Type B pancreatic cell (in vitro differentiated cells): ENCODE data around the gene RUNX1. TPM values are rescaled to one million over a fixed set of nuclear protein-coding genes. Genes with fewer than 3 reads are reported as not detected.

Source experiments
- DNase-seq: peaks from one replicate; pipeline ENCODE4 v3.0.0; 2021; ENCODE audit warnings: mixed read lengths; ENCODE audit not compliant: unreplicated experiment; ENCODE audit errors: extremely low spot score
- H3K27ac Mint-ChIP-seq: 2 replicates; pipeline ENCODE4 v1.8.0; 2021; ENCODE audit warnings: mild to moderate bottlenecking, mixed read lengths
- H3K27me3 Mint-ChIP-seq: 2 replicates; pipeline ENCODE4 v1.8.0; 2021; ENCODE audit warnings: mixed read lengths
- H3K36me3 Mint-ChIP-seq: 2 replicates; pipeline ENCODE4 v1.8.0; 2021; ENCODE audit warnings: mixed read lengths
- H3K4me1 Mint-ChIP-seq: one replicate; pipeline ENCODE4 v1.8.0; 2021; ENCODE audit warnings: mixed read lengths; ENCODE audit not compliant: unreplicated experiment
- H3K4me3 Mint-ChIP-seq: 2 replicates; pipeline ENCODE4 v1.8.0; 2021; ENCODE audit warnings: mild to moderate bottlenecking, mixed read lengths
- H3K9me3 Mint-ChIP-seq: 2 replicates; pipeline ENCODE4 v1.8.0; 2021; ENCODE audit warnings: mixed read lengths
- CTCF ChIP-seq: fragments of 200-600 bp; sonication (generic); conservative IDR thresholded peaks from 2 replicates; pipeline ENCODE4 v1.5.0; 2021; ENCODE audit warnings: antibody characterized with exemption, mild to moderate bottlenecking
- total RNA-seq: library from RNA; stranded (reverse); gene quantifications from 2 replicates; pipeline ENCODE4 v1.2.1, GENCODE V29; 2021; ENCODE audit warnings: low replicate concordance

Gene RUNX1
- total RNA-seq, 1 donor from 2014 or later, result 11.9 TPM

DNA sequence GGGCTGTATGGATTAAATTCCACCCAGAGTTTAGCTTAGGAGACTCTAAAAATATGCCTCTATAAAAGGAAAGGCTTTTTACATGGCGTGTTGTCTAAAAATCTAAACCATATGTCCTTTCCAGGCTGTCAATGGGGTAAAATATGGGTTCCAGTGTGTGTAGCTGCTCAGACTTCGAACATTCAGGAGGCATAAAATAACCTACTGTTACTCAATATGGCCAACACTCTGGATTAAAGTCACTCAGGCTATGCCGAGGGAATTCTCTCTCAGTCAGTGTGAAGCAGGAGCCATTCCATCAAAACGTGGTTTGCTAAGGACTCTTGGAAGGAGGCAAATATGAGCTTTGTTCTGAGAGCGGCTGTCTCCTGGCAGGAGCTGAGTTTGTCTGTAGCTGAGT is 135.3 kb downstream of the RUNX1 start:
- no peaks in the 10 kb centered on the region for H3K36me3 Mint-ChIP-seq
- H3K27me3 Mint-ChIP-seq, result peaks cover 20% of the 10 kb centered on the region
- H3K9me3 Mint-ChIP-seq, result no peaks in the 10 kb centered on the region
- H3K27ac Mint-ChIP-seq, result no peak overlapping the region
- H3K4me1 Mint-ChIP-seq, result peaks cover 20% of the 10 kb centered on the region
- DNase-seq, result no peak
- H3K4me3 Mint-ChIP-seq, result no peak overlapping the region
- TF ChIP-seq CTCF, result no peak

DNA sequence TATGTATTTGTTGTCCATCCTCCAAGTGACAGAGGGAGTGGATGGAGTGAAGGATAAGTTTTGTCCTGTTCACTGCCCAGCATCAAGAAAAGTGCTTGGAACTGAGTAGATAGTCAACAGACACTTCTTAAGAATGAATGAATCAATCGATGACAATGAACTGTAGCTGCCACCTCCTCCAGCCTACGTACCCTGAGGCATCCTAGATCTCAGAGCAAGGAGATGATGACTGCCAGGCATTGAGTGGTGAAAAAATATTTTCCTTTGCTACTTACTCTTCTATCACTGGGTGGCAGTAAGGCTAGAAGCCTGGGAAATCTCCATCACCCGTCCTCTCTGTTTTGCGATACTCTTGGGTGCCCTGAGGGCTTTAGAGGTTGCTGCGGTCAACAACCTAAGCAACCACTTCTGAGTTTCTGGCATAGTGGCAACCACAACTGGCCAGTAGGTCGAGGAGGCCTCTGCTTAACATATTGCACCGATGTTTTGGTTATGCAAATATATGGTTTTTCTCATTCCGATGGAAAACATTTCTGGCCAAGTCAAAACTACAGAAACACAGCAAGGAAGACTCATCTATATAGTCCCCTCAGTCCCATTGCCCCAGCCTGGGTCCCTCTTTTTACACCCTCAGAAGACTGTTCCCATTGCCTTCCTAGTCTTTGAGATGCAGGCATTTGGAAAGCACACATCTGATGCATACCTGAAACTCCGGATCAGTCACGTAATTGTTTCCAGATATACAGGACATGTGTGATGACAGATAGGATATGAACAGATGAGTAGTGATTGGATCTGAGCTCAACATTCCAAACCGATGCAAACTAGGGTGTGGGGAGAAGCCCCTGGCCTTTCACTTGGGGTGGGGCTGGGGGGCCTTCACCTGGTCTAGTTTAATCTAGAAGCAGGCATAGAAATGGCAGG is 136.8 kb downstream of the RUNX1 start:
- peaks cover 24% of the 10 kb centered on the region for H3K4me1 Mint-ChIP-seq
- DNase-seq, result no peak
- H3K9me3 Mint-ChIP-seq, result no peaks in the 10 kb centered on the region
- no peak for TF ChIP-seq CTCF
- H3K4me3 Mint-ChIP-seq, result no peak overlapping the region
- H3K27ac Mint-ChIP-seq, result no peak overlapping the region
- H3K27me3 Mint-ChIP-seq, result peaks cover 29% of the 10 kb centered on the region
- H3K36me3 Mint-ChIP-seq, result no peaks in the 10 kb centered on the region

- TF ChIP-seq CTCF, result no peak
- Mint-ChIP-seq H3K4me1 (peaks cover 22% of the 10 kb centered on the region), H3K27me3 (peaks cover 31% of the 10 kb centered on the region), H3K36me3 (no peaks in the 10 kb centered on the region), H3K27ac (no peak overlapping the region), H3K9me3 (no peaks in the 10 kb centered on the region), H3K4me3 (no peak overlapping the region)
- no peak for DNase-seq
These were observed 137.7 kb downstream of the RUNX1 start for GRCh38 chr21:34911360-34911759.

GRCh38 chr21:34910396-34910795 is 138.7 kb downstream of the RUNX1 start:
- H3K9me3 Mint-ChIP-seq, result no peaks in the 10 kb centered on the region
- H3K4me1 Mint-ChIP-seq, result peaks cover 14% of the 10 kb centered on the region
- no peak for TF ChIP-seq CTCF
- no peak overlapping the region for H3K27ac Mint-ChIP-seq
- no peak for DNase-seq
- no peaks in the 10 kb centered on the region for H3K36me3 Mint-ChIP-seq
- no peak overlapping the region for H3K4me3 Mint-ChIP-seq
- peaks cover 36% of the 10 kb centered on the region for H3K27me3 Mint-ChIP-seq

GRCh38 chr21:34909492-34910292 is 139.4 kb downstream of the RUNX1 start:
- no peaks in the 10 kb centered on the region for H3K9me3 Mint-ChIP-seq
- TF ChIP-seq CTCF, result no peak
- no peak overlapping the region for H3K27ac Mint-ChIP-seq
- peaks cover 43% of the 10 kb centered on the region for H3K27me3 Mint-ChIP-seq
- H3K4me1 Mint-ChIP-seq, result peaks cover 14% of the 10 kb centered on the region
- no peaks in the 10 kb centered on the region for H3K36me3 Mint-ChIP-seq
- no peak overlapping the region for H3K4me3 Mint-ChIP-seq
- DNase-seq, result no peak
